Calu3 (cell line): ENCODE results near the gene AP2A1. TPM values are rescaled to one million over a fixed set of nuclear protein-coding genes. Genes with fewer than 3 reads are reported as not detected.
"Not testable (repeated sequence)": the region's sequence is repeated elsewhere in the genome, so short reads cannot be mapped to it uniquely, and the experiment has no call there.

Source experiments
- Bru-seq: library from RNA; stranded (reverse); fragments of 400-500 nt; gene quantifications from one replicate; lab custom pipeline; 2021; lab: Mats Ljungman, UMichigan
- BruChase-seq, 2 experiments: library from RNA; stranded (reverse); fragments of 400-500 nt; gene quantifications; one replicate each; lab custom pipeline; 2021; lab: Mats Ljungman, UMichigan
- BruUV-seq: library from RNA; stranded (reverse); fragments of 400-500 nt; replicated peaks from 2 replicates; lab custom pipeline; 2021; lab: Mats Ljungman, UMichigan
- CTCF ChIA-PET: fragments of 300-600 bp; sonication (Branson Sonifier 250); formaldehyde crosslinking; loops from one replicate; lab custom pipeline; 2022; ENCODE audit warnings: antibody characterized with exemption; lab: Charles Lee
- DNase-seq: peaks from one replicate; pipeline ENCODE4 v3.0.0; 2022
- H3K27ac Mint-ChIP-seq: one replicate; pipeline ENCODE4 v1.8.0; 2022; ENCODE audit warnings: mixed read lengths; ENCODE audit not compliant: unreplicated experiment
- H3K27me3 Mint-ChIP-seq: one replicate; pipeline ENCODE4 v1.8.0; 2022; ENCODE audit warnings: mixed read lengths; ENCODE audit not compliant: unreplicated experiment
- H3K36me3 Mint-ChIP-seq: one replicate; pipeline ENCODE4 v1.8.0; 2022; ENCODE audit warnings: mild to moderate bottlenecking, moderate library complexity, mixed read lengths; ENCODE audit not compliant: insufficient read depth, unreplicated experiment
- H3K4me1 Mint-ChIP-seq: one replicate; pipeline ENCODE4 v1.8.0; 2022; ENCODE audit warnings: mild to moderate bottlenecking, low read depth, mixed read lengths; ENCODE audit not compliant: unreplicated experiment
- H3K4me3 Mint-ChIP-seq: one replicate; pipeline ENCODE4 v1.8.0; 2022; ENCODE audit warnings: mild to moderate bottlenecking, low read depth, moderate library complexity, mixed read lengths; ENCODE audit not compliant: unreplicated experiment
- H3K9me3 Mint-ChIP-seq: one replicate; pipeline ENCODE4 v1.8.0; 2022; ENCODE audit warnings: low read depth, mixed read lengths; ENCODE audit not compliant: unreplicated experiment
- CTCF ChIP-seq: fragments of 200-600 bp; IDR thresholded peaks from one replicate; pipeline ENCODE4 v1.8.0; 2022; ENCODE audit warnings: antibody characterized with exemption; ENCODE audit not compliant: unreplicated experiment
- intact Hi-C: fragments of 100-400 bp; cut with micrococcal nuclease; formaldehyde crosslinking; loops from one replicate; pipeline ENCODE4 v1.10.0; 2022; ENCODE audit not compliant: unreplicated experiment
- long read RNA-seq: library from polyadenylated mRNA; stranded (forward); transcript quantifications from one replicate; pipeline ENCODE4 v2.0.0, GENCODE V29; 2022
- total RNA-seq: library from RNA; stranded (reverse); gene quantifications from 2 replicates; pipeline ENCODE4 v1.2.3, GENCODE V29; 2022

AP2A1 gene
- total RNA-seq: 80.1 and 89.0 TPM in 2 replicates
- Bru-seq, nascent RNA: percentile 58 among the genes with signal in this experiment
- percentile 77 among the genes with signal in this experiment for BruChase-seq, experiment 1, labeled RNA remaining after a 6-hour chase
- percentile 70 among the genes with signal in this experiment for BruChase-seq, experiment 2, labeled RNA remaining after a 2-hour chase
- long read RNA-seq, transcript AP2A1-208 (1 exons, 2,238 nt): minor isoform, 7 of 65 reads
- long read RNA-seq, transcript AP2A1-201 (23 exons, 3,388 nt): major isoform, 22 of 65 reads
- long read RNA-seq, partial matches to known transcripts: 34 of 65 reads
- long read RNA-seq, other reads (novel, unspliced or antisense): 2 of 65 reads

- intact Hi-C loops: no loop called here
- Mint-ChIP-seq H3K36me3 (peaks cover 27% of the 10 kb centered on the region), H3K9me3 (no peaks in the 10 kb centered on the region)
Measured at GRCh38 chr19:49766930-49767299, at the start of gene AP2A1. Gene AP2A1 (plus strand): TSS chr19:49767001. CDS start chr19:49767134, 133 bp downstream.

GRCh38 chr19:49718511-49718910, 48.3 kb upstream of the AP2A1 start:
- intact Hi-C loops: no loop called here
- CTCF ChIA-PET: no interaction called here
- peaks cover 4% of the 10 kb centered on the region for H3K4me1 Mint-ChIP-seq

More at GRCh38 chr19:49766930-49767299, at the start of gene AP2A1:
- DNase-seq: no peak
- no peak for TF ChIP-seq CTCF
- peak within 1 kb of the TSS; percentile 79 for H3K4me3 Mint-ChIP-seq
- H3K27ac Mint-ChIP-seq: peak within 1 kb of the TSS; percentile 90
- BruUV-seq: no TSS peak
- CTCF ChIA-PET: interaction anchor here (0.6 to 1.1 kb wide), 7 partner anchors 9 to 154 kb away, joined by 3 to 6 read pairs (median 4); partner anchors contain the start of gene RRAS
- no peaks in the 10 kb centered on the region for H3K27me3 Mint-ChIP-seq
- peaks cover 24% of the 10 kb centered on the region for H3K4me1 Mint-ChIP-seq

GRCh38 chr19:49718991-49719390, 47.8 kb upstream of the AP2A1 start:
- CTCF ChIA-PET: no interaction called here
- no peak overlapping the region for H3K4me3 Mint-ChIP-seq
- BruUV-seq: no TSS peak

More at GRCh38 chr19:49718511-49718910, 48.3 kb upstream of the AP2A1 start:
- H3K9me3 Mint-ChIP-seq: no peaks in the 10 kb centered on the region
- H3K4me3 Mint-ChIP-seq: no peak overlapping the region
- TF ChIP-seq CTCF: no peak
- H3K36me3 Mint-ChIP-seq: no peaks in the 10 kb centered on the region
- H3K27ac Mint-ChIP-seq: no peak overlapping the region
- no TSS peak for BruUV-seq
- no peak for DNase-seq
- H3K27me3 Mint-ChIP-seq: peaks cover 8% of the 10 kb centered on the region

DNA sequence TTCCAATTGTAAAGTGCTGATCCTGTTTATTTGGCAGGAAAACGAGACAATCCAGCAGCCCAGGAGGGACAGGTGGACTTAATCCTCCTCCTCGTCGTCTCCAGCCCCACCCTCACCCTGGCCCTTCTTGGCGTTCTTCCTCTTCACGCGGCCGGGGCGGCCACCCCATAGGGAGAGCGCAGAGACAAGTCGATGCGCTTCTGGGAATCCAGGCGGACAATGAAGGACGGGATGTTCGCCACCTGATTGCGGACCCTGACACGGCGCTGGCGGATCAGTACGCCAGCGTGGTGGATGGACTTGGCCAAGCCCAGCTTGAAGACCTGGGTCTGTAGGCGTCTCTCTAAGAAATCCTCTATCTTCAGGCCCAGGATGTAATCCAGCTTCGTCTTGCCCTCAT, 47.4 kb upstream of the AP2A1 start:
- H3K4me3 Mint-ChIP-seq, H3K36me3 Mint-ChIP-seq, H3K27ac Mint-ChIP-seq, BruUV-seq, intact Hi-C loops, H3K4me1 Mint-ChIP-seq, H3K9me3 Mint-ChIP-seq, DNase-seq: not testable (repeated sequence)
- H3K27me3 Mint-ChIP-seq: peaks cover 13% of the 10 kb centered on the region
- CTCF ChIA-PET: interaction anchor here (0.6 to 0.7 kb wide), 2 partner anchors 46 to 924 kb away, joined by 3 to 4 read pairs; no protein-coding TSS in a partner anchor

More at GRCh38 chr19:49718991-49719390, 47.8 kb upstream of the AP2A1 start:
- Mint-ChIP-seq H3K9me3 (no peaks in the 10 kb centered on the region), H3K27ac (no peak overlapping the region), H3K27me3 (peaks cover 13% of the 10 kb centered on the region), H3K4me1 (no peaks in the 10 kb centered on the region), H3K36me3 (no peaks in the 10 kb centered on the region)
- intact Hi-C loops: no loop called here
- no peak for TF ChIP-seq CTCF
- no peak for DNase-seq
